HCT116 (cell line): ENCODE measurements around the gene TMEM120A. TPM values are rescaled to one million over a fixed set of nuclear protein-coding genes. Genes with fewer than 3 reads are reported as not detected.

Experiments used
- ATAC-seq: fragments of 200-7000 bp; cut with Tn5 transposase; 2 replicates; pipeline ENCODE4 v1.9.1; 2020; ENCODE audit warnings: mild to moderate bottlenecking, moderate library complexity
- BruUV-seq: library from RNA; stranded (reverse); fragments of 400-500 nt; replicated peaks from 2 replicates; lab custom pipeline; 2021; lab: Mats Ljungman, UMichigan
- CTCF ChIA-PET: fragments of 300-600 bp; sonication (Branson Sonifier 250); formaldehyde crosslinking; loops from one replicate; lab custom pipeline; 2021; ENCODE audit warnings: antibody characterized with exemption; lab: Charles Lee
- POLR2A ChIA-PET: fragments of 300-600, 350-600 bp; sonication (Branson Sonifier 250); formaldehyde crosslinking; loops from one replicate; lab custom pipeline; 2021; ENCODE audit warnings: antibody characterized with exemption; lab: Charles Lee
- RAD21 ChIA-PET, 2 experiments: fragments of 300-600 bp; sonication (Branson Sonifier 250); formaldehyde crosslinking; loops; one replicate each; lab custom pipeline; 2023; ENCODE audit warnings: low total read pairs in 2 of 2; ENCODE audit not compliant: uncharacterized antibody in 2 of 2, unreplicated experiment in 2 of 2, low non-redundant PET in 1 of 2; lab: Charles Lee
- DNase-seq: peaks from one replicate; pipeline ENCODE4 v3.0.0-alpha.2; 2010; ENCODE audit warnings: low read depth, low spot score
- H2AFZ ChIP-seq: fragments of 200-600 bp; shearing (Covaris generic), sonication (generic); 2 replicates; pipeline ENCODE4 v1.6.1; 2017; ENCODE audit warnings: low read depth, mixed run types, mixed read lengths, antibody characterized with exemption, low read length; ENCODE audit not compliant: poor library complexity, severe bottlenecking
- H3K27ac ChIP-seq: 2 replicates; pipeline ENCODE4 v1.5.1; 2012; ENCODE audit warnings: low read depth, low read length
- H3K27me3 ChIP-seq: fragments of 200-600 bp; sonication (generic); 2 replicates; pipeline ENCODE4 v1.6.1; 2016; ENCODE audit warnings: mixed run types, low read length, mixed read lengths; ENCODE audit not compliant: insufficient read depth
- H3K36me3 ChIP-seq, 2 experiments: fragments of 200-500 bp in 1 of 2; fragments of 200-600 bp in 1 of 2; sonication (Bioruptor generic) in 1 of 2; sonication (generic) in 1 of 2; 2 replicates each; pipeline versions ENCODE4 v1.5.1 to v1.6.1; 2014 to 2016; ENCODE audit warnings: low read length in 2 of 2, inconsistent platforms in 1 of 2, mixed read lengths in 1 of 2, mixed run types in 1 of 2; ENCODE audit not compliant: insufficient read depth in 2 of 2, control insufficient read depth in 1 of 2
- H3K4me1 ChIP-seq, 2 experiments: fragments of 200-600 bp in 1 of 2; sonication (generic) in 1 of 2; 2 replicates each; pipeline versions ENCODE4 v1.5.1 to v1.6.1; 2012 to 2017; ENCODE audit warnings: low read length in 2 of 2, inconsistent platforms in 1 of 2, mild to moderate bottlenecking in 1 of 2, mixed read lengths in 1 of 2, mixed run types in 1 of 2, moderate library complexity in 1 of 2; ENCODE audit not compliant: insufficient read depth in 2 of 2, control insufficient read depth in 1 of 2
- H3K4me2 ChIP-seq: fragments of 200-600 bp; sonication (generic); 2 replicates; pipeline ENCODE4 v1.6.1; 2017; ENCODE audit warnings: mixed run types, low read length, mixed read lengths
- H3K4me3 ChIP-seq, 2 experiments: fragments of 200-600 bp in 1 of 2; sonication (generic) in 1 of 2; replicated peaks in 1 of 2; 2 replicates each; pipeline ENCODE4 v1.5.1; 2011 to 2016; ENCODE audit warnings: low read length in 2 of 2, control low read depth in 1 of 2, low read depth in 1 of 2, mild to moderate bottlenecking in 1 of 2, mixed read lengths in 1 of 2, mixed run types in 1 of 2
- H3K79me2 ChIP-seq: fragments of 200-600 bp; sonication (generic); 2 replicates; pipeline ENCODE4 v1.6.1; 2017; ENCODE audit warnings: mild to moderate bottlenecking, mixed run types, low read length, moderate library complexity, mixed read lengths; ENCODE audit not compliant: insufficient read depth
- H3K9ac ChIP-seq: fragments of 200-600 bp; sonication (generic); 2 replicates; pipeline ENCODE4 v1.6.1; 2016; ENCODE audit warnings: low read length, mixed read lengths
- H3K9me2 ChIP-seq: fragments of 200-600 bp; sonication (generic), shearing (Covaris generic); 2 replicates; pipeline ENCODE4 v1.6.1; 2017; ENCODE audit warnings: mixed run types, mild to moderate bottlenecking, moderate library complexity; ENCODE audit not compliant: insufficient read depth
- H3K9me3 ChIP-seq, 2 experiments: fragments of 200-500 bp in 1 of 2; fragments of 200-600 bp in 1 of 2; sonication (Bioruptor generic) in 1 of 2; sonication (generic) in 1 of 2; 2 replicates each; pipeline ENCODE4 v1.6.1; 2014 to 2017; ENCODE audit warnings: low read length in 2 of 2, mixed read lengths in 2 of 2, inconsistent platforms in 1 of 2, low read depth in 1 of 2, mild to moderate bottlenecking in 1 of 2, mixed run types in 1 of 2, moderate library complexity in 1 of 2; ENCODE audit not compliant: control insufficient read depth in 1 of 2, insufficient read depth in 1 of 2
- H4K20me1 ChIP-seq: fragments of 200-600 bp; sonication (generic), shearing (Covaris generic); 2 replicates; pipeline ENCODE4 v1.6.1; 2017; ENCODE audit warnings: mixed run types, mild to moderate bottlenecking, moderate library complexity; ENCODE audit not compliant: insufficient read depth
- ATF3 ChIP-seq: IDR thresholded peaks from 2 replicates; pipeline ENCODE4 v1.6.1; 2012
- CTCF ChIP-seq, 3 experiments: fragments of 200-600 bp in 1 of 3; sonication (generic) in 1 of 3; IDR thresholded peaks in 2 of 3; conservative IDR thresholded peaks in 1 of 3; 2 replicates each; pipeline ENCODE4 v1.5.1; 2012 to 2017; ENCODE audit warnings: low read depth in 2 of 3, low read length in 2 of 3, antibody characterized with exemption in 1 of 3, borderline replicate concordance in 1 of 3, control low read depth in 1 of 3, mild to moderate bottlenecking in 1 of 3, mixed read lengths in 1 of 3, mixed run types in 1 of 3, moderate library complexity in 1 of 3; ENCODE audit not compliant: insufficient read depth in 1 of 3
- EGR1 ChIP-seq: IDR thresholded peaks from 2 replicates; pipeline ENCODE4 v1.6.1; 2012; ENCODE audit warnings: low read depth
- ELF1 ChIP-seq: IDR thresholded peaks from 2 replicates; pipeline ENCODE4 v1.6.1; 2012; ENCODE audit warnings: low read depth, borderline replicate concordance
- FOSL1 ChIP-seq: IDR thresholded peaks from 2 replicates; pipeline ENCODE4 v1.6.1; 2012; ENCODE audit warnings: low read depth
- POLR2A ChIP-seq: IDR thresholded peaks from 2 replicates; pipeline ENCODE4 v1.7.0; 2011; ENCODE audit warnings: borderline replicate concordance; ENCODE audit not compliant: insufficient read depth, insufficient read length; ENCODE audit errors: extremely low read depth
- RAD21 ChIP-seq: IDR thresholded peaks from 2 replicates; pipeline ENCODE4 v1.6.1; 2012; ENCODE audit warnings: low read depth, mild to moderate bottlenecking
- SIN3A ChIP-seq: IDR thresholded peaks from 2 replicates; pipeline ENCODE4 v1.6.1; 2012; ENCODE audit warnings: low read depth
- TCF7L2 ChIP-seq: IDR thresholded peaks from 2 replicates; pipeline ENCODE4 v1.7.0; 2011; ENCODE audit warnings: borderline replicate concordance, inconsistent platforms; ENCODE audit not compliant: insufficient read depth, insufficient read length; ENCODE audit errors: extremely low read depth
- ZNF274 ChIP-seq: fragments of 200-500 bp; sonication (Bioruptor generic); IDR thresholded peaks from 2 replicates; pipeline ENCODE4 v1.6.1; 2014; ENCODE audit warnings: mild to moderate bottlenecking, low read depth, low read length, inconsistent platforms
- intact Hi-C: fragments of 100-400 bp; cut with micrococcal nuclease; formaldehyde crosslinking; loops from 2 replicates; pipeline ENCODE4 v1.10.0; 2022
- total RNA-seq: library from RNA; stranded (reverse); gene quantifications from one replicate; pipeline ENCODE4 v1.2.1, GENCODE V29; 2021; ENCODE audit not compliant: unreplicated experiment

TMEM120A gene
- total RNA-seq, 1 experiment from 2014 or later = 25.9 TPM

GRCh38 chr7:75991531-75992082 is 2.8 kb downstream of the TMEM120A start:
- Histone ChIP-seq H3K36me3 (peaks cover 0 to 6% of the 10 kb centered on the region in 2 experiments; a peak in 1 of 4 replicates), H3K4me1 (peaks cover 24 to 38% of the 10 kb centered on the region in 2 experiments; a peak in 3 of 4 replicates), H3K9ac (no peak overlapping the region), H3K4me3 (no peak overlapping the region), H3K9me2 (no peaks in the 10 kb centered on the region), H2AFZ (no peak overlapping the region), H3K79me2 (no peaks in the 10 kb centered on the region), H3K4me2 (no peak overlapping the region), H3K9me3 (no peaks in the 10 kb centered on the region), H4K20me1 (no peaks in the 10 kb centered on the region), H3K27ac (no peak overlapping the region), H3K27me3 (no peaks in the 10 kb centered on the region)
- CTCF ChIA-PET = no interaction called here
- POLR2A ChIA-PET = interaction anchor here (1.3 kb wide), 1 partner anchor 71 kb away, joined by 3 read pairs; no protein-coding TSS in a partner anchor
- no peak for DNase-seq
- ATAC-seq = no peak
- RAD21 ChIA-PET = no interaction called here
- TF ChIP-seq TCF7L2 = no peak
- no peak for TF ChIP-seq RAD21
- no peak for TF ChIP-seq ZNF274
- no peak for TF ChIP-seq FOSL1
- no peak for TF ChIP-seq EGR1
- TF ChIP-seq SIN3A = no peak
- no peak for TF ChIP-seq CTCF (IDR thresholded peaks at IDR 0.05 in 2 of 3, conservative IDR thresholded peaks at IDR 0.05 in 1 of 3; ENCODE audit: borderline replicate concordance in 1 of 3, insufficient read depth in 1 of 3, low read depth in 2 of 3, low read length in 2 of 3)
- no peak for TF ChIP-seq ATF3
- no peak for TF ChIP-seq POLR2A
- TF ChIP-seq ELF1 = no peak
- no TSS peak for BruUV-seq
- intact Hi-C loops = no loop called here
